ENCODE measurements around the gene BTN1A1.

Gene BTN1A1

GRCh38 chr6:26500102-26500501 is at the start of gene BTN1A1:
Gene BTN1A1, plus strand, starts transcription at chr6:26500303. Its CDS starts 984 bp downstream, at chr6:26501287.
- ChIA-PET POLR2A (ENCODE audit: low non-redundant PET) (no interaction called here), CTCF (interaction anchor here (1.5 kb wide), 1 partner anchor 159 kb away, joined by 3 read pairs; no protein-coding TSS in a partner anchor)
- H3K27ac ChIP-seq, result no peak within 1 kb of the TSS
- no peak for DNase-seq (ENCODE audit: low spot score)
- no peak for TF ChIP-seq CTCF (conservative IDR thresholded peaks at IDR 0.05; ENCODE audit: low read depth)

- H3K27ac ChIP-seq, result no peak overlapping the region
- ChIA-PET CTCF (no interaction called here), POLR2A (ENCODE audit: low non-redundant PET) (no interaction called here)
- no peak for TF ChIP-seq CTCF (conservative IDR thresholded peaks at IDR 0.05; ENCODE audit: low read depth)
- no peak for DNase-seq (ENCODE audit: low spot score)
Measured at GRCh38 chr6:26452631-26453235, 47.4 kb upstream of the BTN1A1 start.

GRCh38 chr6:26454631-26455030 is 45.5 kb upstream of the BTN1A1 start:
- POLR2A ChIA-PET (ENCODE audit: low non-redundant PET), result no interaction called here

GRCh38 chr6:26455357-26455970 is 44.6 kb upstream of the BTN1A1 start:
- H3K27ac ChIP-seq, result no peak overlapping the region
- POLR2A ChIA-PET (ENCODE audit: low non-redundant PET), result no interaction called here
- TF ChIP-seq CTCF (conservative IDR thresholded peaks at IDR 0.05; ENCODE audit: low read depth), result no peak
- no peak for DNase-seq (ENCODE audit: low spot score)
- CTCF ChIA-PET, result no interaction called here

More at GRCh38 chr6:26454631-26455030, 45.5 kb upstream of the BTN1A1 start:
- DNase-seq (ENCODE audit: low spot score), result no peak
- CTCF ChIA-PET, result interaction anchor here (0.6 to 1.2 kb wide), 2 partner anchors 28 to 1171 kb away, joined by 3 to 4 read pairs; no protein-coding TSS in a partner anchor
- no peak for TF ChIP-seq CTCF (conservative IDR thresholded peaks at IDR 0.05; ENCODE audit: low read depth)
- H3K27ac ChIP-seq, result no peak overlapping the region

- POLR2A ChIA-PET (ENCODE audit: low non-redundant PET), result no interaction called here
- DNase-seq (ENCODE audit: low spot score), result no peak
- peak overlapping the region; percentile 84 for H3K27ac ChIP-seq
- no peak for TF ChIP-seq CTCF (conservative IDR thresholded peaks at IDR 0.05; ENCODE audit: low read depth)
- CTCF ChIA-PET, result interaction anchor here (0.7 kb wide), 1 partner anchor 33 kb away, joined by 3 read pairs; no protein-coding TSS in a partner anchor
Measured at GRCh38 chr6:26457264-26457805, 42.8 kb upstream of the BTN1A1 start.

GRCh38 chr6:26457806-26458688 is 42.1 kb upstream of the BTN1A1 start, which contains the start of gene BTN2A1:
Gene BTN2A1, plus strand, starts transcription at chr6:26457955. Its CDS starts 682 bp downstream, at chr6:26458637.
- peak within 1 kb of the TSS; percentile 84 for H3K27ac ChIP-seq
- ChIA-PET CTCF (interaction anchor here (0.7 kb wide), 1 partner anchor 32 kb away, joined by 3 read pairs; no protein-coding TSS in a partner anchor), POLR2A (ENCODE audit: low non-redundant PET) (no interaction called here)
- peak; percentile 96 for DNase-seq (ENCODE audit: low spot score)
- TF ChIP-seq CTCF (conservative IDR thresholded peaks at IDR 0.05; ENCODE audit: low read depth), result no peak
